UCSD-AML1 (cell line): Measurements from ENCODE around the gene TAP1.

Source experiments
- DNase-seq: peaks from one replicate; lab custom pipeline; 2025; ENCODE audit not compliant: unreplicated experiment; lab: John Stamatoyannopoulos, UW

TAP1 gene

DNA sequence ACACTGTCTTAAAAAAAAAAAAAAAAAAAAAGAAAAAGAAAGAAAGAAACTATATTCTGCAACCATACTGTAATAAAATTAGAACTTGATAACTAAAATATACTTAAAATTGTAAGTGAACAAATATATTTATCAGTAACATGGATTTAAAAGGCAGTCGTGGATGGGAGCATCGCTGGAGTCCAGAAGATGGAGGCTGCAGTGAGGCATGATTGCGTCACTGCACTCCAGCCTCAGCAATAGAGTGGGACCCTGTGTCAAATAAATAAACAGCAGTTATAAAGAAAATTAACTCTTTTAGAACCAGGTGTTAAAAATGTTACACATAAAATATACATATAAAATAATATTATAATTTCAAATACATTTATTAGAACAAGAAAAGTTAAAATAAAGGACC lies 9.2 kb upstream of the TAP1 start:
- no peak for DNase-seq

DNA sequence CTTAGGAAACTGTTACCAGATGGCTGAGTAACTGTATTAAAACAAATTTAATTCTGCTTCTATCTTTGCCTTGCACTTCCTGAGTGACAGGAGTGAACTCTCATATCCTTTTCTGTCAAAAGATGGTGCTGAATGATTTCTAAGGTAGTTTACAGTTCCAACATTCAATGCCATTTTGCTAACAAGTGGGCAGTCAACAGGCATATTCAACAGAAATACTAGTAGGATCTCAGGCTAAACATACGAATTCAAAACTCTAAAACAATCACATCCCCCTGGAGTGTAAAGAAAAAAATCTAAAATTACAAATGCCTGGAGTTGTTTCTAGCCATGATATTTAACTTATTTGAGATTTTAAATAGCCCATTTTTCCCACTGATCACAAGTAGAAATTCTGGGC lies 7.2 kb upstream of the TAP1 start:
- no peak for DNase-seq

DNA sequence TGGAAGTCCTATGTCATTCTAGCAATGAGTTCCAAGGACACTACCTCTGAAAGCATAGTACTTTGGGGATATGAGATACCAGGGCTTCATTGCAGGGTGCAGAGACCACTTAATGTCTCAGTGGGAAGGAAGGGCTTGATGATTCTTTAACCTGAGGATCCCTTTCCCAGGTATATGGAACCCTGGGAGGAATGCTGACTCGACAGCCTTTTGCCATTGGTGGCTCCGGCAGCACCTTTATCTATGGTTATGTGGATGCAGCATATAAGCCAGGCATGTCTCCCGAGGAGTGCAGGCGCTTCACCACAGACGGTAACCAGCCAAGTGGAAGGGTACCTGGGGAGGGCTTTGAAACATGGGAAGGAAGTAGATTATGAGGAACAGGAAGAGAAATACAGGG lies 4.7 kb upstream of the TAP1 start:
- DNase-seq: no peak

DNA sequence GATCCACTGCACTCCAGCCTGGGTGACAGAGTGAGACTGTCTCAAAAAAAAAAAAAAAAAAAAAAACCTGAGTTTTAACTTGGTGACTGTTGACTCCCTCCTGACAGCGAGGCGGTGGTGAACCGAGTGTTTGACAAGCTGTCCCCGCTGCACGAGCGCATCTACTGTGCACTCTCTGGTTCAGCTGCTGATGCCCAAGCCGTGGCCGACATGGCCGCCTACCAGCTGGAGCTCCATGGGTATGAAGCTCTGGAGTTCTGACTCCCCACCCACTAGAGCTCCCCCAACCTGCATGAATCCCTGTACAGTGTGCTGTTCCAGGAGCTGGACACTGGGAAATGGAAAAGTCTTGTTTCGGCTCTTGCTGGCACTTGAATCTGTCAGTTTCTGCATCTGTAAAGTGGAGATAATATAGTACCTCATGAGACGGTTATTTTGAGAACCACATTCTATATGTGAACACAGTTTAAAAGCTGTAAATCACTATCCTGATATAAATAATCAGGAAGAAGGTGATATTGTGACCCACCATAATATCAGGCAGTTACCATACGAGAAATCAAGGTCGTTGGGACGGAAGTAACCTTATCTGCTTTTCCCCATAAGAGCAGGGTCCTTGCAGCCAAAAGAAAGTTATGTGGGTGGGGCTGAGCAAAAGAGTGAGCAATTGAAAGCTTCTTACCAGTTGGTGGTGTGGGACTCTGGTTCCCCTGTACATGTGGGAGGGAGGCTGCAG lies 3.8 kb upstream of the TAP1 start:
- DNase-seq: no peak

DNA sequence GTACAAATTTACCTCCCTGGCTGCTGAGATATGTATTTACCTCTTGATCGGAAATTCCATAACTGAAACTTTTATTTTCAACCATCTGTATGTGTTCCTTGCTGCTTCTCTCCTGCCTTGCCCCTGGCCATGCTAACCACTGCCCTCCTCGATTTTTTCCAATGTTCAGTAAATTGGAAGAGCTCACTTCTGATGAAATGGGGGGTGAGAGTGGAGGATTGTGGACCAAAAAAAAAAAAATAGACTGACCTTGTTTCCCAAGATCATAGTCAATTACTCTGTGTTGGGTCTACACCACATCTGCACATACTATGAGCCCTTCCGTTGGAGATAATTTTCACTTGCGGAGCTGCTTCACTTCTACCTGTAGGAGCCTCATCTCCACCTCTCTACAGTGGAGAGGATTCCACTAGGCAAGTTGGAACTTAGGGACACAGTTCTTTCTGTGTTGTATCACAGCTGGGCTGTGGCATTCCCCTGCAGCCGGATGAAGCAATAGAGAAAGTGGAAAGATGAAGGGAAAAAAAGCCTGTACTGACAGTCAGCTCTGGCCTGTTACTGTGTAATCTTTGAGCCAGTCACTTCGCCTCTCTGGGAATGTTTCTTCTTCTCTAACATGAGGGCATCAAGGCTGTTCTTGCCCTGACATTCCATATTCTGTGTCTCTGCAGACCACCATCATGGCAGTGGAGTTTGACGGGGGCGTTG lies 2.1 kb upstream of the TAP1 start:
- no peak for DNase-seq

DNA sequence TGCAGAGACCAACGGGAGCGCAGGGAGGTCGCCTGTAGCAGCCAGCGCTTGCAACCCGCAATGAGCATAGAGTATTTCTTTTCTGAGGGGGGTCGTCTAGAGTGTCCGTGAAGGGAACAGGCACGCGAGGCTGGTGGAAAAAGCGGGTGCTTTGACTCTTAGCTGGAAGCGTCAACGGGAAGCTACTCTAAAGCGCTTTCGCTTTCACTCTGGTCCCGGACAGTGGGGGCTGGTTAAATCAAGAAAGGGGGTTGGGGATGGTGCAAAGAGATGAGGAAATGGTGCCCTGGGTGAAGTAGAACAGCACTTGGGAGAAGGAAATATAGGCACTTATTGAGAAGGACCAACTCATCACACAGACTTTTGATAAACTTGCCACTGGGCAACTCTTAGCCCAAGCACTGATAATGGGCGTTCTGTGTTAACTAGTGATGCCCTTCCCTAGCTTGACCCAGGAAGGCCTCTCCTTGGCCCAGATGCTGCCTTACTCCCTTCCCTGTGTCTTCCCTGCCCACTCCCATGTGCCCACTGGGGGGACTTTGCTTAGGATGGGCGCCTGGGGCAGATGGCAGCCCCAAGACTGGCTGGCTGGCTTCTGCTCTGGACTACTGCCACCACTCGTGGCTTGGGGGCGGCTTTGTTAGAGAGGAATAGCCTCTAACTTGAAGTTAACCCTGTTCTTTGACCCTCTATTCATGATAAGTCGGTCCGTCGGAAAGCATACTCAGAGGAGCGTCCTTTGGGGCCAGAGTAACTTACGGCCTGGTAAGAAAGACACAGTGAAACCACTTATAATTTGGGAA lies 1.1 kb upstream of the TAP1 start:
- DNase-seq: peak; percentile 68

DNA sequence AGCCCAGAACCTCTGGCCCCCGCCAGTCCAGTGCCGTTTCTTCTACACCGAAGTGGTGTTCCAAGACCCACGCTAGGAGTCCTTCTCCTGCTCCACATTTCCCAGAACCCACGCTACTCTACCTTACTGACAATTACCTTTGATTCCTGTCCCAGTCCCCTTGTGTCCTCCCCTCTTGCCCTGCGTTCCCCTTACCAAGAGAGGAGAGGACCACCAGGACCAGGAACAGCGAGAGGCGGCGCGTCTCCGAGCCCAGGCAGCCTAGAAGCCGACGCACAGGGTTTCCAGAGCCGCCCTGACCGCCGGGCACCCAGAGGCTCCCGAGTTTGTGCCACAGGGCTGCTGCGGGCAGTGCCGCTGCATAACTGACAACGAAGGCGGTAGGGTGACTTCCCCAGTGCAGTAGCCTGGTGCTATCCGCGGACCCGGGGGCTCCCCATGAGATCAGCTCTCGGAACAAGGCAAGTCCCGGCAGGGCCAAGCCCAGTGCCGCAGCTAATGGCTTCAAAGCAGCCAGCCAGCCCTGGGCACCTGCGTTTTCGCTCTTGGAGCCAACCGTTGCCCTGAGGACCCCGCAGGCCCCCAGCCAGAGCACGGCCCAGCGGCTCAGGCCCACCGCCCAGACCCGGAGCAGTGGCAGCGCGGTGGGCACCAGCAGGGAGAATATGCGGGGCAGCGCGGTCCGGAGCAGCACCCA lies 512 bp downstream of the TAP1 start:
- peak; percentile 62 for DNase-seq

DNA sequence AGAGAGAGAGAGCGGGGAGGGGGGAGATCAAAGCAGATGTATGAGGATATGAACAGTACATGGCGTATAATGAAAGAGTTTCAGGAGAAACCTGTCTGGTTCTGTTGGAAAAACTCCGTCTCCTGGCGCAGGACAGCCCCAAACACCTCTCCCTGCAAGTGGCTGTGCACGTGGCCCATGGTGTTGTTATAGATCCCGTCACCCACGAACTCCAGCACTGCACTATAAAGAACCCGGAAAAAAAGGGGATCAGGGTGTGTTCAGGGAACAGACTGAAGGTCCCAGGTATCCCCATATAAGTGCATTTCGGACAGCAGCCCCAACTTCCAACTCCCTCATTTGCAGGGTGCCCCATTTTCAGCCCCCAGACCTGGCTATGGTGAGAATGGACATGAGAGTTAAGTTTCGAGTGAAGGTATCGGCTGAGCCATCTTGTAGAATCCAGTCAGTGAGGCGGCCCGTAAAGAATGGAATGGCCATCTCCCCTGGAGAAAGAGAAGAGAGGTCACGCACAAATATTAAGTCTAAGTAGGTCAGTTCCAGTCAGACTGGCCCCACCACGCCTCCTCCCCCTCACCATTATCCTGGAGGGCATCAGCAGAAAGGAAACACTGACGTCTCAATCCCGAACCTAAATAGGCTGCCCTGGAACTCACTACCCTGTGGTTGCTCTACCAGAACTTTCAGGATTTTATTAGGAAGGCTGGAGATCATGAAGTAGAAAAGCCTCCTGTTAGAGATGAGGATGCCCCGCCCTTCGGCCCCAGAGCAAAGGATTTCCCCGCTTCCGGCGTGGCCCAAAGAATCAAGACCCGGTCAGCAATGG lies 1.3 kb downstream of the TAP1 start:
- no peak for DNase-seq

DNA sequence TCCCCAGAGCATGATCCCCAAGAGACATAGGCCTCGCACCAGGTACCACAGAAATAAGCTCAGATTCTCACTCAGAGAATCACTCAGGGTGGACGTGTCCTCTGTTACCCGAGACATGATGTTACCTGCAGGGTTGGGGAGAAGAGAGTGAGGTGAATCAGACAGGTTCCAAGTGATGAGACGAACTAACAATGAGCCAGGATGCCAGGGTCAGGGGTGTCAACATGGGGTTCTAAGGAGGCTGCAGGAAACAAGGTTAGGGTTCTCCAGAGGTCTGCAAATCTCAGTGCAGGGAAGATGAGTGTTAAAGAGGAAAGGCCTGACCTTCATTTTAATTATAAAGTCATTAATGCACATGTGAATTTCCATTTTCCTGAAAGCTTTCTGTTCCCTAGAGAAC lies 2.5 kb downstream of the TAP1 start:
- no peak for DNase-seq

DNA sequence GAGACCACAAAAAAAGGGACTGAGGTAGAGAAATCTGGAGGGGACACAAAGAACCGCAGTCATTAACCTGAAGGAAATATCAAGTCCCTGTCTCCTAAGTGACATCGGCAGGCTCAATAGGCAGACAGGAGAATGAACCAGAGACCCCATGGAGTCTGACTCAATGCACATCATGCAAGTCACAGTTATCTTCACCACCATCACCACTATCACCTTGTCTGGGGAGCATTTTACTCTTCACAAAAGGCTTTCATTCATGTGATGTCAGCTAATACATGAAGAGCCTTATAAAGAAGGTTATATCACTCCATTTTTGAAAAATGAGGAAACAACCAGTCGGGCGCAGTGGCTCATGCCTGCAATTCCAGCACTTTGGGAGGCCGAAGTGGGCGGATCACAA lies 4.4 kb downstream of the TAP1 start:
- DNase-seq: no peak

DNA sequence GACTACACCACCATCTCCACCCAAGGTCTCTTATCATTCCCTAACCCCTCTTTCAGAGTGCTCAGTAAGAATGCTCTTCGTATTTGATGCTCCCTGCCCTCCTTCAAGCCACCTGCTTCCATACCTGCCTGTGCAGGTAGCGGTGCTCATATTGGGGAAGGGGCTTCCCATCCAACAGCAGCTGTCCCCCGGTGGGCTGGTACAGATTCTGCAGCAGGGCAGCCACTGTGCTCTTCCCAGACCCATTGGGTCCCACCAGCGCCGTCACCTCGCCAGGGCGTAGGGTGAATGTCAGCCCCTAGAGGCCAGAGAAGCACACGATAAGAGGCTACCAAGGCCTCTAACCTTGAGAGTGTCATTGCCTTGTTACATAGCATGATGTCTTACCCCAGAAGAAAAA lies 5.7 kb downstream of the TAP1 start:
- DNase-seq: no peak

DNA sequence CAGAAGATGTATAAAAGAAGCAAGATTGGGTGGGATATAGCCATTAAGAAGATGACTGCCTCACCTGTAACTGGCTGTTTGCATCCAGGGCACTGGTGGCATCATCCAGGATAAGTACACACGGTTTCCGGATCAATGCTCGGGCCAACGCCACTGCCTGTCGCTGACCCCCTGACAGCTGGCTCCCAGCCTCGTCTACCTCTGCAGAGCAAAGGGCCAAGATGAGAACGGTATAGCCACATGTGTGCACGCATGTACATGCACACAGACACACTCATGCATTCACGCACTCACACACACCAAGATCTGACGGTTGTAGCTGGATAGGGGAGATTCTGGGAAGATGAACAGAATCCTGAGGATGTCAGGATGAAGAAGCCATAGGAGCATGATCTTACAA lies 6.5 kb downstream of the TAP1 start:
- no peak for DNase-seq

DNA sequence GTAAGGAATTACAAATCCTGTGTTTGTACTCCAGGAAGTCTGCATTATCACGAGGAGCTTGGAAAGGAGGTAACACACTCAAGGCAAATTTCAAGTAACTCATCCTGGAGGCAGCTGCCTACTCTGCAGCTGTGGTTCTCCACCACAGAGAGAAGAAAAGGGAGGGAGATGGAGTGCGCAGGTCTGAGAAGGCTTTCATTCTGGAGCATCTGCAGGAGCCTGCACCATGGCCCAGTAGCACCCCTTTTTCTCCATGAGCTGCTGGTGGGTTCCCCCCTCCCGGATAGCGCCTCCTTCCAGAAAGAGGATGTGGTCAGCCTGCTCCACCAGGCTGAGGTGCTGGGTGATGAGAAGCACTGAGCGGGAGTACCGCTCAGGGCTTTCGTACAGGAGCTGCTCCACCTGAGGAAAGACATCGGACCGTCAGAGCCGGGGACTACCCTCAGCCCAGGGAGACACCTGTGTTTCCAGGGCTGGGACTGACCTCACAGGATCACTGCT lies 8.1 kb downstream of the TAP1 start:
- peak; percentile 48 for DNase-seq

DNA sequence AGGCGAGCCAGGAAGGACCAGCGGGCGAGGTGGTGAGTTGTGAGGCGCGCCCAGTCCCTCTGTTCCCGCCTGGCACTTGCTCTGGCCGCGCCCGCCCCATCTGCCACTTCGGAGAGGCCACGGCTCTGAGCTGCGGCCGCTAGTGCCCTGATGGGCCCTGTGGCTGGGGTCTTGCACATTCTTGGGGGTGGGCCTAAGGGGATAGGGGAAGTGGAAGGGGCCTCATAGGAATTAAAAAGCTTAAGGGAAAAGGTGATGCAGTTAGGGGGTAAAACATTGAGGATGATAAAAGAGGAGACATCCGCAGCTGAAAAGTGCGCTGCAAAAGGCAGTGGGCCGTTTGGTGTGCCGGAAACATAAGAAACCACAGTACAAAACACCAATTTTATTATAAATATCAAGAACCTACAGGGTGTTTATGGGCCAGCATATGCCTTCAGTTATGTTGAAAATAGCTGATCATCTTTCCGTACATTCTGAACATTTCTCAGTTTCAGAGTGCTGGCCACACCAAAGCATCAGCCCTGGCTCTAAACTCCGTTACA lies 8.6 kb downstream of the TAP1 start:
- no peak for DNase-seq

DNA sequence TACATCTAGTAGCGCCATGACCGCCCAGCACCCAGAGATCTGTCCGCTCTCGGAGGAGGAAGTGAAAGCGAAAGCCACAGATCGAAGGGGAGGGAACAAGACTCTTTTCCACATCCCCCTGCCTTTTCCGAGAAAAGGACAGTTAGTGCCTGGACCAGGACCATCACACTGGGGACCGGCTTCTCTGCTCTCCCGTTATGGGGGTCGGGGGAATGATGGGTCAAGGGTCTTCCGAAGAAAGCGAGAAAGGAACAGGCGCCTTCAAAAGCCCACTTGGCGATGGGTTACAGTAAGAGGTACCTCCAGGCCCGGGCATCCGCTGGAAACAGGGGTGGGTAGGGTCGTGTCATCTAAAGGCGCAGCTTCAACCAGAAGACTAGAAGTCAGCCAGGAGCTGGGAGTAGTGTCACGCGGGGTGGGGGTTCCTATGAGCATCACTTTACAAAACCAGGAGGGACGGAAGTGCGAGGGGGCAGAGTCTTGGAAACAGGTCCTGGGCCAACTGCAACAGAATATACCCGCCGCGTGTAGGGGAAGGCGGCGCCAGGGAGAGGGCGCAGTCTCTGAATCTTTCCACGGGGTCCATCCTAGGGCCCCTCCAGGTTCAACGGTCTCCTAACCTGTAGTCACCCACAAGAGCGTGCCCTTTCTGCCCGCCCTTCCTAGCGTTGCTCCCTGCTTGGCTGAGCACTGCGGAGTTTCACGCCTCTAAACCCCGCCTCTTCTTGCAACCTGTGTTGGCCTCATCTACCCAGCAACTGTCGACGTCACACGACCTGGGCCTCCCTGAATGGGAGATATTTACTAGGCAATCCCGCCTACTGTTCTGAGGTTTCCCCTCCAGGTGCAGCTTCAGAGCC lies 9.3 kb downstream of the TAP1 start, which contains the start of gene PSMB8:
TSS of gene PSMB8 (minus strand) at position 69 of the 860 bp plus-strand sequence. CDS start at position 18, 51 bp downstream.
- DNase-seq: peak; percentile 92

DNA sequence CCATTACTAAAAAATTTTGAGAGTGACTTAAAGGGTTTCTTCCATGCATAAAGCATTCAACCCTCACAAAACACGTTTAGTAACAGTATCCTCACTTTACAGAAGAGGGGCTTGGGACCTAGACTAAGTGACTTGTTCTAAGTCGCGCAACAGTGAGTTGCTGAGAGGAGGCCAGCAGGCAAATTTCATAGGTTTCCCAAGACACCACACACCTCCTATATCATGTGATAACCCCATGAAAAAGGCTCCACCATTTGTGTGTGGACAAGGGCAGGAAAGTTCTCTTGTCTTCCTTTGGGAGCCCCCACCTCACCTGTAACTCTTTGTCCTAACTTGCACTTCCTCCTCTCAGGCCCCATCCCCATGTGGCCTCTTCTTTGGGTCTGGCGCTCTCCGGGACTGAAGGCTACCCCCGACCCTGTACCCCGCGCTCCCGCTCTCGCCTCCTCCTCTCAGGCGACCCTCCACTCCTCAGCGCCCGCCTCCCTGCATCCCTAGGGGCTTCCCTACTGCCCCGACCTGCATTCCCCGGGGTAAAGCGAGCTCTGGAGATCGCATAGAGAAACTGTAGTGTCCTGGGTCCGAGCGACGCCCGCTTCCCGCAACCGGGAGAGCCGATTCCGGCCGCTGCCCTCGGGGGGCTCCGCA lies 10.0 kb downstream of the TAP1 start:
- no peak for DNase-seq

DNA sequence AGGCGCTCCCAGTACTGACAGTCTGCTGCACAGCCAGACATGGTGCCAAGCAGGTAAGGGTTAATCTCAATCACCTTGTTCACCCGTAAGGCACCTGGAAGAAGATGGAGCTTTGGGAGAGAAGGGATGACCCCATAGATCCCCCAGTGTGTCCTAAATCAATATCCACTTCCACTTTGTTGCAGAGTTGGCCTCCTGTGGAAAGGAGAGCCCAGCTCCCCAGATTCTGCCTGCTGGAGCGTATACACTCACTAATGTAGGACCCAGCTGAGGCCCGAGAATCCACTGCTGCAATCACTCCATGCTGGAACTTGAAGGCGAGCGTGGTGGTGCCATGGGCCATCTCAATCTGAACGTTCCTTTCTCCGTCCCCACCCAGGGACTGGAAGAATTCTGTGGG lies 10.8 kb downstream of the TAP1 start:
- no peak for DNase-seq

DNA sequence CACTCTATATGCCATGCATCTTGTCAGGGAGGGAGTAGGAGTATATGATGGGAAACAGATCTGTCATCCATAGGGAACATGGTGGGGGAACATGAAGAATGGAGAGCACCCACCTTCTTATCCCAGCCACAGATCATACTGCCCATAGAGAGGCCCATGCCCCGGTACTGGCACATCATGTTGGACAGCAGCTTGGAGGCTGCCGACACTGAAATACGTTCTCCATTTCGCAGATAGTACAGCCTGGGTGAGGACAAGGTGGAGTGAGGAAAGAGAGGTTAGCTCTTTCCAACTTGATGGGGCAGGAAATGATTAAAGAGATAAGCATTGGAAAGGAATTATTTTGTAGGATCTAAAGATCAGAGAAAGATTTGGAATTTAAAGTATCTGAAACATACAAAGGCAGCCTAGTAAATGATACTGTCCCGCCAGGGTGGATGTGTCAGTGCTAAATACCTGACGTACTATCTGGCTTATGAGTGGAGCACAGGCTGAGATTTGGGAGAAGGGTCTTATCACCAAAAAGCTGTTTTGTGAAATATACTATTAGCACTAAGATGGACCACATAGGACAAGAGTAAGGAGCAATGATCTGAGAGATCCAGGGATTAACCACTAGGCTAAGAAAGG lies 11.4 kb downstream of the TAP1 start:
- DNase-seq: no peak
